DOHH2 (cell line): ENCODE data around the gene TAAR2.

Experiments used
- H3F3A ChIP-seq: fragments of 200-600 bp; sonication (generic), shearing (Covaris generic); 2 replicates; pipeline ENCODE4 v1.6.0; 2016; ENCODE audit warnings: antibody characterized with exemption, mild to moderate bottlenecking; ENCODE audit not compliant: control insufficient read depth, insufficient read depth
- H3K27ac ChIP-seq: fragments of 200-600 bp; sonication (generic); 2 replicates; pipeline ENCODE4 v1.5.1; 2014; ENCODE audit warnings: low read depth, mild to moderate bottlenecking, low read length, moderate library complexity
- H3K27me3 ChIP-seq: fragments of 200-600 bp; sonication (generic); 2 replicates; pipeline ENCODE4 v1.6.1; 2014; ENCODE audit warnings: mild to moderate bottlenecking, low read length, mixed read lengths; ENCODE audit not compliant: control insufficient read depth
- H3K36me3 ChIP-seq: fragments of 200-600 bp; sonication (generic); 2 replicates; pipeline ENCODE4 v1.6.1; 2014; ENCODE audit warnings: mild to moderate bottlenecking, low read length, moderate library complexity, mixed read lengths; ENCODE audit not compliant: control insufficient read depth
- H3K4me1 ChIP-seq: fragments of 200-600 bp; sonication (generic); 2 replicates; pipeline ENCODE4 v1.6.1; 2014; ENCODE audit warnings: mild to moderate bottlenecking, low read length, mixed read lengths; ENCODE audit not compliant: control insufficient read depth
- H3K4me2 ChIP-seq: fragments of 200-600 bp; sonication (generic); 2 replicates; pipeline ENCODE4 v1.6.0; 2014; ENCODE audit warnings: mild to moderate bottlenecking, low read length, moderate library complexity
- H3K4me3 ChIP-seq: fragments of 200-600 bp; sonication (generic); 2 replicates; pipeline ENCODE4 v1.5.1; 2014; ENCODE audit warnings: mild to moderate bottlenecking, low read length, mixed read lengths
- H3K79me2 ChIP-seq: fragments of 200-600 bp; sonication (generic); 2 replicates; pipeline ENCODE4 v1.6.1; 2014; ENCODE audit warnings: mild to moderate bottlenecking, low read length, mixed read lengths; ENCODE audit not compliant: control insufficient read depth
- H3K9me2 ChIP-seq: fragments of 200-600 bp; sonication (generic); replicated peaks from 2 replicates; pipeline ENCODE4 v1.6.1; 2014; ENCODE audit warnings: mild to moderate bottlenecking, low read length, mixed read lengths; ENCODE audit not compliant: control insufficient read depth
- H3K9me3 ChIP-seq: fragments of 200-600 bp; sonication (generic); 2 replicates; pipeline ENCODE4 v1.6.1; 2014; ENCODE audit warnings: antibody characterized with exemption, low read length, mixed read lengths; ENCODE audit not compliant: control insufficient read depth, insufficient read depth
- H4K20me1 ChIP-seq: fragments of 200-600 bp; sonication (generic); 2 replicates; pipeline ENCODE4 v1.6.0; 2014; ENCODE audit warnings: low read depth, mild to moderate bottlenecking, antibody characterized with exemption, low read length, moderate library complexity; ENCODE audit not compliant: control insufficient read depth, insufficient read depth
- EZH2phosphoT487 ChIP-seq: fragments of 200-600 bp; sonication (generic); IDR thresholded peaks from 2 replicates; pipeline ENCODE4 v1.6.1; 2017; ENCODE audit warnings: borderline replicate concordance, mild to moderate bottlenecking, antibody characterized with exemption, low read length, moderate library complexity, mixed read lengths
- TF ChIP-seq, protein P1 (sequence below): fragments of 200-600 bp; sonication (generic); IDR thresholded peaks from one replicate; pipeline ENCODE4 v1.5.1; 2014; ENCODE audit warnings: antibody characterized with exemption, mild to moderate bottlenecking, low read depth, low read length; ENCODE audit not compliant: poor library complexity, severe bottlenecking

The TAAR2 gene

DNA sequence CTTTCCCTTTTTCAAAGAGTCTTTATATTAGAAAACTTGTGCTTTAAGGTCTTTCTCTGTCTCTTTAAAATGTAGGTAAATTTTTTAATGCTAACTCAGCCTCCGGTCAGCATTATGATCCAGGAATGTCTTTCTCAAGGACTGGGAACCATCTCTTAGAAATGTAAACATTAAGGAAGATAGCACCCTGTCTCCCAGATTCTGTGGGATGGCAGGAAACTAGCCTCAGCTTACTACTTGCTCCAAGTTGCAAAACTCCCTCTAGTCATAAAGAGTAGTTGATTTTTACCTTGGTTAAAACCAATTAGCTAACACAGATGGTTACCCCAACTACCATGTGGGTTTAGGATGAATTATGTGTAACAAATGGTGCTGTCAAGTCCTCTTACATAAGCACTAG is 39.6 kb upstream of the TAAR2 start:
- H3K4me2 ChIP-seq: no peak overlapping the region
- H3K9me3 ChIP-seq: no peaks in the 10 kb centered on the region
- H3K4me3 ChIP-seq: no peak overlapping the region
- no peaks in the 10 kb centered on the region for H3K79me2 ChIP-seq
- H3K4me1 ChIP-seq: peaks cover 3% of the 10 kb centered on the region; the same call in 1 of the 2 replicates
- no peaks in the 10 kb centered on the region for H3K36me3 ChIP-seq
- no peaks in the 10 kb centered on the region for H4K20me1 ChIP-seq
- no peak overlapping the region for H3K27ac ChIP-seq
- H3K27me3 ChIP-seq: no peaks in the 10 kb centered on the region
- no peaks in the 10 kb centered on the region for H3F3A ChIP-seq
- H3K9me2 ChIP-seq: no peaks in the 10 kb centered on the region
- TF ChIP-seq, protein P1, sequence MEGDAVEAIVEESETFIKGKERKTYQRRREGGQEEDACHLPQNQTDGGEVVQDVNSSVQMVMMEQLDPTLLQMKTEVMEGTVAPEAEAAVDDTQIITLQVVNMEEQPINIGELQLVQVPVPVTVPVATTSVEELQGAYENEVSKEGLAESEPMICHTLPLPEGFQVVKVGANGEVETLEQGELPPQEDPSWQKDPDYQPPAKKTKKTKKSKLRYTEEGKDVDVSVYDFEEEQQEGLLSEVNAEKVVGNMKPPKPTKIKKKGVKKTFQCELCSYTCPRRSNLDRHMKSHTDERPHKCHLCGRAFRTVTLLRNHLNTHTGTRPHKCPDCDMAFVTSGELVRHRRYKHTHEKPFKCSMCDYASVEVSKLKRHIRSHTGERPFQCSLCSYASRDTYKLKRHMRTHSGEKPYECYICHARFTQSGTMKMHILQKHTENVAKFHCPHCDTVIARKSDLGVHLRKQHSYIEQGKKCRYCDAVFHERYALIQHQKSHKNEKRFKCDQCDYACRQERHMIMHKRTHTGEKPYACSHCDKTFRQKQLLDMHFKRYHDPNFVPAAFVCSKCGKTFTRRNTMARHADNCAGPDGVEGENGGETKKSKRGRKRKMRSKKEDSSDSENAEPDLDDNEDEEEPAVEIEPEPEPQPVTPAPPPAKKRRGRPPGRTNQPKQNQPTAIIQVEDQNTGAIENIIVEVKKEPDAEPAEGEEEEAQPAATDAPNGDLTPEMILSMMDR: no peak
- TF ChIP-seq EZH2phosphoT487: no peak

DNA sequence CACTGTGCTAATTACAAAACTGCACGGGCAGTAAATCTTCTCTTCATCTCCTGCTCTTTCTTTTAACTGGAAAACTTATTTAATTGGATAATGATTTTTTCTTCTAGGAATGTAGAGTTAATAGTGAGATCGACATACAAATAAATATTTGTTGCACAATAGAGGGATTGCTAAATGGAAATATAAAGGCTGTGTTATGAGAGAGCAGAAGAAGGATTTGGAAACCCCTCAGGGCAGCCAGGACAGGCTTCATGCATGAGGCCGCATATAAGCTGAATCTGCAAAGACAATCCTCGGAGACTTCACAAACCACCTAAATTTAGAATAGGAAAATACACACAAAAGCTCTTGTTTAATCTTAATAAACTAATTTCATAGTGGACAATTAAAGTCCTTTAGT is 37.8 kb upstream of the TAAR2 start:
- Histone ChIP-seq H3K27ac (no peak overlapping the region), H3K9me2 (no peaks in the 10 kb centered on the region), H3F3A (no peaks in the 10 kb centered on the region), H3K9me3 (no peaks in the 10 kb centered on the region), H3K36me3 (no peaks in the 10 kb centered on the region), H3K79me2 (no peaks in the 10 kb centered on the region), H3K4me2 (no peak overlapping the region), H3K4me3 (no peak overlapping the region), H4K20me1 (no peaks in the 10 kb centered on the region), H3K27me3 (no peaks in the 10 kb centered on the region), H3K4me1 (peaks cover 16% of the 10 kb centered on the region)
- TF ChIP-seq, protein P1: no peak
- TF ChIP-seq EZH2phosphoT487: no peak

DNA sequence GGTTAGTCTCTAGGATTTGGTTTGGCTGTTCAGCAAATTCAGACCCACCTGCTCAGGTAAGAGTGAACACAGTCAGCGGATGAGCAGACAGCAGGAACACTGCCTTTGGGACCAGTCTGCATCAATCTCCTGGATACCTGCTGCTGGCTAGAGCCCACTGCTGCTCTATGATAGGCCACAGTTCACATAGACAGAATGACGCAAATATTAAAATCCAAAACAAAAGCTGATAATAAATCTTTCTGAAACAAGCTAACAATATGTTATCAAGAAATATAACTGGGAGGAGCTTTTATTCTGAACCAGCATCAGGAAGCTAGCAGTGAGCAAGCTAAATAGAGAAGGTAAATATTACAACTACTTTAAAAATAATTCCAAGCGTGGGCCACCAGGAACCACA is 35.0 kb upstream of the TAAR2 start, which contains the start of gene TAAR1:
Gene TAAR1 (minus strand): TSS at position 101 of the 400 bp plus-strand sequence. CDS start 13,179 bp downstream, outside the sequence.
- Histone ChIP-seq H3K4me2 (peak within 1 kb of the TSS; percentile 34; the same call in 1 of the 2 replicates), H3K9me3 (no peaks in the 10 kb centered on the region), H3F3A (no peaks in the 10 kb centered on the region), H3K9me2 (no peaks in the 10 kb centered on the region), H3K4me3 (no peak within 1 kb of the TSS), H3K27ac (no peak within 1 kb of the TSS), H4K20me1 (no peaks in the 10 kb centered on the region), H3K36me3 (no peaks in the 10 kb centered on the region), H3K4me1 (peaks cover 16% of the 10 kb centered on the region), H3K79me2 (no peaks in the 10 kb centered on the region), H3K27me3 (no peaks in the 10 kb centered on the region)
- TF ChIP-seq EZH2phosphoT487: no peak
- TF ChIP-seq, protein P1: no peak
